BE2C (cell line): ENCODE measurements around the gene TXNDC11.

Experiments used
- DNase-seq: peaks from one replicate; pipeline ENCODE4 v3.0.0-alpha.2; 2020
- H3K27me3 ChIP-seq: fragments of 250-450 bp; sonication (Bioruptor Pico); 2 replicates; pipeline ENCODE4 v1.5.1; 2020; ENCODE audit warnings: mild to moderate bottlenecking
- H3K36me3 ChIP-seq: fragments of 250-450 bp; sonication (Bioruptor Pico); 2 replicates; pipeline ENCODE4 v1.5.1; 2020; ENCODE audit warnings: mild to moderate bottlenecking
- H3K4me1 ChIP-seq: fragments of 250-450 bp; sonication (Bioruptor Pico); 2 replicates; pipeline ENCODE4 v1.5.1; 2020
- H3K4me3 ChIP-seq: 2 replicates; pipeline ENCODE4 v1.5.1; 2011; ENCODE audit warnings: low read depth, low read length
- H3K9me3 ChIP-seq: fragments of 250-450 bp; sonication (Bioruptor Pico); 2 replicates; pipeline ENCODE4 v1.5.1; 2020
- CTCF ChIP-seq: IDR thresholded peaks from 2 replicates; pipeline ENCODE4 v1.5.1; 2012; ENCODE audit warnings: mild to moderate bottlenecking, low read depth, low read length

TXNDC11 gene

GRCh38 chr16:11672206-11673090 is 70.2 kb downstream of the TXNDC11 start:
- no peaks in the 10 kb centered on the region for H3K4me1 ChIP-seq
- TF ChIP-seq CTCF = no peak

GRCh38 chr16:11671676-11672075 is 71.0 kb downstream of the TXNDC11 start:
- H3K4me1 ChIP-seq = no peaks in the 10 kb centered on the region

More at GRCh38 chr16:11672206-11673090, 70.2 kb downstream of the TXNDC11 start:
- Histone ChIP-seq H3K36me3 (peaks cover 9% of the 10 kb centered on the region), H3K4me3 (no peak overlapping the region), H3K9me3 (no peaks in the 10 kb centered on the region), H3K27me3 (no peaks in the 10 kb centered on the region)
- no peak for DNase-seq

GRCh38 chr16:11671271-11671670 is 71.4 kb downstream of the TXNDC11 start:
- H3K27me3 ChIP-seq = no peaks in the 10 kb centered on the region
- TF ChIP-seq CTCF = no peak
- H3K36me3 ChIP-seq = peaks cover under 1% of the 10 kb centered on the region; the same call in 1 of the 2 replicates
- no peak for DNase-seq
- H3K4me3 ChIP-seq = no peak overlapping the region
- no peaks in the 10 kb centered on the region for H3K9me3 ChIP-seq
- H3K4me1 ChIP-seq = no peaks in the 10 kb centered on the region

More at GRCh38 chr16:11671676-11672075, 71.0 kb downstream of the TXNDC11 start:
- DNase-seq = no peak
- H3K4me3 ChIP-seq = no peak overlapping the region
- H3K9me3 ChIP-seq = no peaks in the 10 kb centered on the region
- no peaks in the 10 kb centered on the region for H3K27me3 ChIP-seq
- H3K36me3 ChIP-seq = peaks cover 5% of the 10 kb centered on the region; the same call in 1 of the 2 replicates
- no peak for TF ChIP-seq CTCF

- no peaks in the 10 kb centered on the region for H3K9me3 ChIP-seq
- H3K4me1 ChIP-seq = no peaks in the 10 kb centered on the region; the same call in 1 of the 2 replicates
- TF ChIP-seq CTCF = no peak
- H3K4me3 ChIP-seq = no peak overlapping the region
- DNase-seq = no peak
- H3K36me3 ChIP-seq = no peaks in the 10 kb centered on the region
- no peaks in the 10 kb centered on the region for H3K27me3 ChIP-seq
Observed at GRCh38 chr16:11670171-11671131, 72.2 kb downstream of the TXNDC11 start.

- no peak for DNase-seq
- Histone ChIP-seq H3K9me3 (no peaks in the 10 kb centered on the region), H3K4me1 (no peaks in the 10 kb centered on the region; the same call in 1 of the 2 replicates), H3K36me3 (no peaks in the 10 kb centered on the region), H3K4me3 (no peak overlapping the region), H3K27me3 (no peaks in the 10 kb centered on the region)
- no peak for TF ChIP-seq CTCF
Observed at GRCh38 chr16:11669380-11670146, 73.1 kb downstream of the TXNDC11 start.
